Fibroblast of skin of right biceps (primary cell): ENCODE data around the gene NSG2.

ENCODE experiments used
- DNase-seq: peaks from one replicate; pipeline ENCODE4 v3.0.0-alpha.2; 2013

NSG2 gene

DNA sequence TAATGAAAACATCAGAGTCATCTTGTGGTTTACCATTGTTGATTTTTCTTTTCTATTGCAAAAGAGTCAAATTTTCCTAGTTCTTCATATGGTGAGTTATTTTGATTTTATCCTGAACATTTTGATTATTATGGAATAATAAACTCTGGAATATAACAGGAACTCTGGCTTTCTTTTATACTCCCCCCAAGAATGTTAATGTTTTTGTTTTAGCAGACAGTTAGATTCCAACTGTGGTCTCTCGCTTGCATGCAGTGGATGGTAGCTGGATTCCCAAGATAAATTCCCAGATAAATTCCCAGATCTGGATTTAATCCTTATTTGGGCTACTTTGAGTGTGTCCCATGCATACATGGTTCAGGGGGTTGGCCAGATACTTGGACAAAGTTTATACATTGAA is 109.8 kb downstream of the NSG2 start:
- peak; percentile 6 for DNase-seq

DNA sequence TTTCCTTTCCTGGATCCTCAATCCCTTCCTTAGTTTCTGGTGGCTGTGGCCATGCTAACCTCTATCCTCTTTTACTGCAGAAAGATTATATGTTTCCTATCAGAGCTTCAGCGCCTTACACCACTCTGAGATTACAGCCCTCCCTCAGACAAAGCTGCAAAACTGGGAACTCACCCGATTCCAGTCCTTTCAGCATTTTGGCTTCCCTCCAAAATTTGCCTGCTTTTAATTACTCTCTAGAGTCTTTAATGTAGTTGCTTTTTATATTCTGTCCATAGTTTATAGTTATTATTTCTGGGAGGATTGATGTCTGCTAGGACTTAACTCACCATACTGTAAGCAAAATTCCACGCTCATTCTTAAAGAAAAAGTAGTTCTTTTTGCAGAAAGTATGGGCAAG is 110.2 kb downstream of the NSG2 start:
- DNase-seq = no peak

DNA sequence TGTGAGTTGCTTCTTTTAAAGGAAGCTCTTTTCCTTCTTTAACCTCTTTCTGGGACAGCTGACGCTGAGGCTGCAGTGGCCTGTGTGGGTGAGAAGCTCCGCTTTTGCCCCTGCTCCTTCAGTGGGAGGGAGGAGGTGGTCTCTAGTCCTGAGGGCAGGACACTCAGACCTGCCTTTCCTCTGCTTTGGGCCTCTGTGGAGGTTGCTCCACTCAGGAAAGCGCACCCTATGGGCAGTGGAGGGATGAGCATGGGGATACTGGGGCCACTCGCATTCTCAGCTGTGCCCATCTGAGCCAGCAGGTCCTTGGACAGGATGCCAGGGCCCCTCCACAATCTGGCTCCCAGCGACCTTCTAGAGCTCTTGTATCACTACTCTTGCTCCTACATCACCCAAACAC is 111.5 kb downstream of the NSG2 start:
- DNase-seq = no peak
